ENCODE results near the gene KCNK13. TPM values are rescaled to one million over a fixed set of nuclear protein-coding genes. Genes with fewer than 3 reads are reported as not detected.

The KCNK13 gene
- total and polyA plus RNA-seq, 2 experiments from 2014 or later: 0.21 to 1.0 TPM

DNA sequence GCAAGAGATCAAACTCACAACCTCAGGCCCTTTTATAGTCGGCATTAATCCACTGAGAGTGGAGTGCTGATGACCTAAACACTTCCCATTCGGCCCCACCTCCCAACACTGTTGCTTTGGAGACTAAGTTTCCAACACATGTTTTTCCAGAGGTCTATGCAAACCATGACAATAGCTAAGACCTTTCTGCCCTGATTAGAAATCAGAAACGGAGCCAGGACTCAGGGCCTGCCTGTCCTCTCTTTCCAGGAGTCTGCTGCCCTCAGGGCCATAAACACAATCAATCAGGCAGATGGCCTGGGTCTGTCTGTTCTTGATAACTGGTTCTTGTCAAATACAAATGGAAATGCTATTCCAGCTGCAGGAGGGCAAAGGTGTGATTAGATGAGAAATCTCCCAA, 97.4 kb downstream of the KCNK13 start:
- Histone ChIP-seq H3K9me2 (ENCODE audit: insufficient read depth) (no peaks in the 10 kb centered on the region), H3K36me3 (ENCODE audit: insufficient read depth) (no peaks in the 10 kb centered on the region), H3K27ac (ENCODE audit: low read depth) (no peak overlapping the region), H3K4me3 (no peak overlapping the region), H3K79me2 (replicated peaks; ENCODE audit: insufficient read depth) (no peaks in the 10 kb centered on the region), H3F3A (replicated peaks; ENCODE audit: low read depth) (no peaks in the 10 kb centered on the region), H4K20me1 (replicated peaks; ENCODE audit: insufficient read depth) (no peaks in the 10 kb centered on the region; the same call in 1 of the 2 replicates), H2AFZ (no peak overlapping the region), H3K4me2 (no peak overlapping the region), H3K4me1 (ENCODE audit: insufficient read depth) (no peaks in the 10 kb centered on the region), H3K27me3 (ENCODE audit: insufficient read depth) (no peaks in the 10 kb centered on the region)
- peaks cover 5% of the 10 kb centered on the region; the same call in 1 of the 3 replicates for H3K4me1 Mint-ChIP-seq
- DNase-seq (ENCODE audit: low spot score) (no peak), ATAC-seq (no peak)
- H3K4me3 Mint-ChIP-seq: no peak overlapping the region
- peaks cover 3% of the 10 kb centered on the region for H3K27me3 Mint-ChIP-seq (ENCODE audit: insufficient read depth, low read depth, poor library complexity)
- no peak overlapping the region for H3K27ac Mint-ChIP-seq
- peaks cover 3% of the 10 kb centered on the region; the same call in 2 of the 3 replicates for H3K9me3 Mint-ChIP-seq
- TF ChIP-seq STAT1 (IDR thresholded peaks at IDR 0.05; ENCODE audit: unreplicated experiment) (no peak), NANOG (IDR thresholded peaks at IDR 0.05; ENCODE audit: borderline replicate concordance) (no peak), REST (IDR thresholded peaks at IDR 0.05; ENCODE audit: unreplicated experiment) (no peak), POLR2AphosphoS5 (IDR thresholded peaks at IDR 0.05; ENCODE audit: low read depth) (no peak), CREB1 (CRISPR knock-in tag; IDR thresholded peaks at IDR 0.05; ENCODE audit: low read depth) (no peak), ZNF331 (CRISPR knock-in tag; IDR thresholded peaks at IDR 0.05; ENCODE audit: low read depth) (no peak), EZH2phosphoT487 (IDR thresholded peaks at IDR 0.05; ENCODE audit: unreplicated experiment) (no peak), ETS1 (IDR thresholded peaks at IDR 0.05) (no peak), EZH2 (IDR thresholded peaks at IDR 0.05; ENCODE audit: low read depth, unreplicated experiment) (no peak), ZNF114 (CRISPR knock-in tag; IDR thresholded peaks at IDR 0.05) (no peak)
- TF ChIP-seq, protein P1, sequence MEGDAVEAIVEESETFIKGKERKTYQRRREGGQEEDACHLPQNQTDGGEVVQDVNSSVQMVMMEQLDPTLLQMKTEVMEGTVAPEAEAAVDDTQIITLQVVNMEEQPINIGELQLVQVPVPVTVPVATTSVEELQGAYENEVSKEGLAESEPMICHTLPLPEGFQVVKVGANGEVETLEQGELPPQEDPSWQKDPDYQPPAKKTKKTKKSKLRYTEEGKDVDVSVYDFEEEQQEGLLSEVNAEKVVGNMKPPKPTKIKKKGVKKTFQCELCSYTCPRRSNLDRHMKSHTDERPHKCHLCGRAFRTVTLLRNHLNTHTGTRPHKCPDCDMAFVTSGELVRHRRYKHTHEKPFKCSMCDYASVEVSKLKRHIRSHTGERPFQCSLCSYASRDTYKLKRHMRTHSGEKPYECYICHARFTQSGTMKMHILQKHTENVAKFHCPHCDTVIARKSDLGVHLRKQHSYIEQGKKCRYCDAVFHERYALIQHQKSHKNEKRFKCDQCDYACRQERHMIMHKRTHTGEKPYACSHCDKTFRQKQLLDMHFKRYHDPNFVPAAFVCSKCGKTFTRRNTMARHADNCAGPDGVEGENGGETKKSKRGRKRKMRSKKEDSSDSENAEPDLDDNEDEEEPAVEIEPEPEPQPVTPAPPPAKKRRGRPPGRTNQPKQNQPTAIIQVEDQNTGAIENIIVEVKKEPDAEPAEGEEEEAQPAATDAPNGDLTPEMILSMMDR (conservative IDR thresholded peaks at IDR 0.05; ENCODE audit: low read depth in 2 of 2): no peak
- H3K36me3 Mint-ChIP-seq (ENCODE audit: low read depth): no peaks in the 10 kb centered on the region

Data from GM23338 (cell line).